SK-N-MC (cell line): ENCODE results near the gene GLA.

ENCODE experiments used
- EZH2 ChIP-seq: fragments of 200-600 bp; sonication (generic); IDR thresholded peaks from one replicate; pipeline ENCODE4 v1.6.1; 2017; ENCODE audit warnings: antibody characterized with exemption
- FOXP2 ChIP-seq: optimal IDR thresholded peaks from 2 replicates; pipeline ENCODE3; 2011; ENCODE audit warnings: mild to moderate bottlenecking, moderate library complexity; ENCODE audit not compliant: insufficient read depth; ENCODE audit errors: extremely low read length, control extremely low read depth
- POLR2AphosphoS5 ChIP-seq: IDR thresholded peaks from 2 replicates; pipeline ENCODE4 v1.6.1; 2012; ENCODE audit warnings: mild to moderate bottlenecking, low read depth, low read length, borderline replicate concordance

DNA sequence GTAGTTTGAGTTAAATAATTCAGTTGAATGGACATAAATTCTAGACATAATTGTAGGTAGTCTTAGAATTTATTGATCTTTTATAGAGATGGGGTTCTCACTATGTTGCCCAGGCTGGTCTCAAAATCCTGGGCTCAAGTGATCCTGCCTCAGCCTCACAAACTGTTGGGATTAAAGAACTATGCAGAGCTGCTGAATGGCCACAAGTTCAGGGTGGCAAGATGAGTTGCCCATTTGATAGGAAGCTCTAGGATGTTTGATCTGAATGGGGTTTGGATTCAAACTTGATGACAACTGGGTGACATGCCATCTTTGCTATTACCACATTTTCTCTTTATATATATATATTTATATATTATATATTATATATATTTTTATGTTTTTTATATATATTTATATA, 13.4 kb downstream of the GLA start:
- no peak for TF ChIP-seq POLR2AphosphoS5
- TF ChIP-seq EZH2: no peak
- TF ChIP-seq FOXP2: no peak
